ENCODE data around the gene RILPL2. TPM values are rescaled to one million over a fixed set of nuclear protein-coding genes. Genes with fewer than 3 reads are reported as not detected.
"Not testable (repeated sequence)": the region's sequence is repeated elsewhere in the genome, so short reads cannot be mapped to it uniquely, and the experiment has no call there.

Gene RILPL2, protein sequence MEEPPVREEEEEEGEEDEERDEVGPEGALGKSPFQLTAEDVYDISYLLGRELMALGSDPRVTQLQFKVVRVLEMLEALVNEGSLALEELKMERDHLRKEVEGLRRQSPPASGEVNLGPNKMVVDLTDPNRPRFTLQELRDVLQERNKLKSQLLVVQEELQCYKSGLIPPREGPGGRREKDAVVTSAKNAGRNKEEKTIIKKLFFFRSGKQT
- 3.4 TPM for polyA plus RNA-seq (2013, experiment 1 of 2; ENCODE audit: insufficient read length)
- 2.1 TPM for polyA plus RNA-seq (2013, experiment 2 of 2; ENCODE audit: insufficient read length)

DNA sequence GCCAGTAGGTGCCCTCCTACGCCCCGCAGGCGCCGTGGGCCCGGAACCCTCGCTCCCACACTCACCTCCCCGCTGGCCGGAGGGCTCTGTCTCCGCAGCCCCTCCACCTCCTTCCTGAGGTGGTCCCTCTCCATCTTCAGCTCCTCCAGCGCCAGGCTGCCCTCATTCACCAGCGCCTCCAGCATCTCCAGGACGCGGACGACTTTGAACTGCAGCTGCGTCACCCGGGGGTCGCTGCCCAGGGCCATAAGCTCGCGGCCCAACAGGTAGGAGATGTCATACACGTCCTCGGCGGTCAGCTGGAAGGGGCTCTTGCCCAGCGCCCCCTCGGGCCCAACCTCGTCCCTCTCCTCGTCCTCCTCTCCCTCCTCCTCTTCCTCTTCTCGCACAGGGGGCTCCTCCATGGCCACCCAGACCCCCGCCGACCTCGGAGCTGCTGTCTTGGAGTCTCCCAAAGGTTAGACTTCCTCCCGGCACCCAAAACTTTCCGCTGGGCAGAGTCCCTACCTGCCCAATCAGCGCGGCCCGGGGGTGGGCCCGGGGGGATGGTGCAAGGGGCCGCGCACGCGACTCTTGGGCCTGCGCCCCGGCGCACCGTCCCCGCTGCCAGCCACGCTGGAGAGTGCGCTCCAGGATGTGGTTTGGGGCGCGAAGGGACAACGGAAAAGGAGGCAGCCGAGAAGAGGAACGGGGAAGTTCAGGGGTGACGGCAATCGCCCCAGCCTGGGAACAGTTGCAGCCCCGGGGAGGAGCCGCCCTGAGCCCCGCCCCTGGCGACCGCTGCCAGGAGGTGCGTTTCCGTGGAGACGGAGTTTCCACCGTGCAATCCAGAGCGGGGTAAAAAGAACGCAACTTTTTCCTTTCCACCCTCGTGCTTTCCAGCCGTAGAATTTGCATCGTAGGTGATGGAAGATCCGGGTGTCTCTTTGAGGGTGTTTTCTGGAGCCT lies at the start of gene RILPL2:
RILPL2 (minus strand) TSS at position 668 of the 948 bp plus-strand sequence; CDS start at position 404, 264 bp downstream.
- DNase-seq: peak; percentile 79

DNA sequence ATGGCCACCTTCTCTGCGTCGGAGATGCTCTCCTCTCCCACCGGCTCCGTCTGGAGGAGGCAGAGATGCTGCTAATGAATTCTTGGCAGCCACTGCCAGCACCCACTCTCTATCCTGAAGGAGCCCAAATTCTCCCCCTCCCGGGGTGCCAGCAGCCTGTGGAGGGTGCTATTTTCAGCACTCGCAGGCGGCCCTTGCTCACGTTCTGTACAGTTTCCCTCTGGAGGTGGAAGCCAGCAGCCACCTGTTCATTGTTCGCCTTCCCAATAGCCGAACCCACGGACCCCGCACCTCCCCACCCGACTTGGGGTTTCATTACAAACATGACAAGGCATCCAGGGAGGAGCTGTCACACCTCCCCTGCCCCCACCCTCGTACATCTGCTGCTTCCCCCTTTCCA lies 49.3 kb upstream of the RILPL2 start:
- DNase-seq: no peak

DNA sequence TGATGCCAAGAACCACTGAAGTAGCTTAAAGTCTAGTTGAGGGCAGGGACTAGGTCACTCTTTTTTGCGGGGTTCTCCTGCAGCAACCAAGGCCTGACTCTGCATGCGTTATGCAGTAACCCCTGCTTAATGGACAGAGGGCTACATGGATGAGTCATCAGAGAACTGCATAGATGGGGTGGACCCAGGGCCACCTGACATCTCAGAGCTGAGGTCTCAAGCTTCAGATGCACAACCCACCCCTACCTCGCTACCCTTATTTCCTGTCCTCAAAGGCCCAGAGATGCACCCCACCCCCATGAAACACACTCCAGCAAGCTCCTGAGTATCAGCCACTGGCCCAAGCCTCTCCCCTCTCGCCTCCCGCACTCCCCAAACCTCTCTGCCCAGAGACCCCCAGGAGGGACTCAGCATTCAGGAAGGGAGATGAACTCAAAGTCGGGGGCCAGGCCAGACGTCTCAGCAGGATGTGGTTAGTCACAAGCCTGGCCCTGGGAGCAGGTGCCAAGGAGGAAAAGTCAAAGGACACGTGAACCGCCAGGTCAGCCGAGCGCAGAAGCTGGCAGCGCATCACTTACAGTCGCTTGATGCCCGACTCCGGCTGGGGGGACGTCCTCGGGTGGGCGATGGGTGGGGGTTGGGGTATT lies 47.2 kb upstream of the RILPL2 start:
- DNase-seq: no peak

DNA sequence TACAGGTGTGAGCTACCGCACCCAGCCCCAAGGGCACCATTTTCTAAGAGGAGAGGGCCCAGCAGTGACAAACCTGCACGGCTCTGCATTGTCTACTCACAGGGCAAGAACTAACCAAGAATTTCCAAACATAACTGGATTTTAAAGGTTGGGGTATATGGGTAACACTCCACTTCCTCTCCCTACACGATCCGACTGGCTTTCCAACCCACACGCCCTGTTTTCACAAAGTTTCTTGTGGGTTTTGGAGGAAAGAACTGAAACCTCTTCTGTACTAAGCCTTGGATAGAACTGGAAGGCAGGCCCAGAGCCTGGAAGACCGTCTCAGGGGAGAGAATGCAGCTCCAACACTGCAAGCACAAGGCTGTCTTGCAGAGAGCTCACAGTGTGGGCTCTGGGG lies 46.4 kb upstream of the RILPL2 start:
- DNase-seq: no peak

DNA sequence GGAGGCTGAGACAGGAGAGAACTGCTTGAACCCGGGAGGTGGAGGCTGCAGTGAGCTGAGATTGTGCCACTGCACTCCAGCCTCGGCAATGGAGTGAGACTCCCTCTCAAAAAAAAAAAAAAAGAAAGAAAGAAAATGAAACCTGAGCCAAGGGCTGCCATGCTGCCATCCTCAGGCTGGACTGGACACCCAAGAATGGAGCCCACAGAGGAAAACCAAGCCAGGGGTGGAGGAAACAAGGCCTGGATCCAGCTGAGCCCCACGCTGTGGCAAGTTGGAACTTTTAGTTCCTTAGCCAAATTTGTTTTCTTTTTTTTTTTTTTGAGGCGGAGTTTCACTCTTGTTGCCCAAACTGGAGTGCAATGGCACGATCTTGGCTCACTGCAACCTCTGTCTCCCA lies 44.8 kb upstream of the RILPL2 start:
- DNase-seq: not testable (repeated sequence)

DNA sequence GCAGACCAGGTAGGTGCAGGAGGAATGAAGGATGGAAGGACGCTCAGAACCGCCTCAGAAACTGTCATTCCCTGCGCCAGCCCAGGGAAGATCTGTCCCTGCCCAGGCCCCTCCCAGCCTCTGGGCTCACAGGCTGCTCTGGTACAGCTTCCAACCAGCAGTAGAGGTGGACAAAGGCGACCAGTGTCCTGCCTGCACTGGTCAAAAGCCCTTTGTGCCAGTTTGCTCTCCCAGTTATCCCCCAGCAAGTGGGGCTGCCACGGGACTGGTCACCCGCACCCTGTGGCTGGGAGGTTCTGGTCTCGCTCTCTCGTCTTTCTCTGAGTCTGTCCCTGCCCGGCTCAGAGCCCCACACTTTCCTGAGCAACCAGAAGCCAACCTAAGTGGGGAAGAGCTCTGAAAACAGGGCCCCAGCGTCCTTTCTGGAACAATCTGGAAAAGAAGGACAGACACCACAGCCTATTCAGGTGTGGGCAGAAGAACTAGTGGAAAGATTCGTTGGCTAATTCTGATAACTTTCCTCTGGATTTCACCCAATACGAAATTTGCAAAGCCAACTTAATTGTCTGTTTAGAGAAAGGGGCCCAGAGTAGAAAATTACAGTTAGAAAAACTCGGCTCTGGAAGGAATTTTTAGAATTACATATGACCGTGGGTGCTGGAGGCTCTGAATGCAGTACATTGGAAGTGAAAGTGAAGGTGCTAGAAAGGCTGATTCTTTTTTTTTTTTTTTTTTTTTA lies 43.1 kb upstream of the RILPL2 start:
- no peak for DNase-seq

DNA sequence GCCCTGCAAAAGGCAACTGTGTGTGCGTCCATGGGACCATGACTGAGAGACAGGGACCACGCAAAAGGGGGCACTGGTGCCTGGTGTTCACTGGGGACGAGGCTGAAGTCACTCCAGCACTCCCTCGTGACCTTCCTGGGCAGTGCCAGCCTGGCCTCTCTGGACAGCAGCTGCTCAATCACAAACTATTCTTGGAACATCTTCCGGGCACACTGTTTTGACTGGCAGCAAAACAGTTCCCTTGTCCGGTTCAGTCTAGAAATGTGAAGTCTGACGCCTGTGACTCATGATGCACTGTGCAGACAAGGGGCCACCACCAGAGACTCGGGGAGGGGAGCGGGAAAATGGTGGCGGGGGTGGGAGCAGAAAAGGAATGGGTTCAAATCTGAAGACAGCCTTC lies 42.3 kb upstream of the RILPL2 start:
- peak; percentile 63 for DNase-seq

DNA sequence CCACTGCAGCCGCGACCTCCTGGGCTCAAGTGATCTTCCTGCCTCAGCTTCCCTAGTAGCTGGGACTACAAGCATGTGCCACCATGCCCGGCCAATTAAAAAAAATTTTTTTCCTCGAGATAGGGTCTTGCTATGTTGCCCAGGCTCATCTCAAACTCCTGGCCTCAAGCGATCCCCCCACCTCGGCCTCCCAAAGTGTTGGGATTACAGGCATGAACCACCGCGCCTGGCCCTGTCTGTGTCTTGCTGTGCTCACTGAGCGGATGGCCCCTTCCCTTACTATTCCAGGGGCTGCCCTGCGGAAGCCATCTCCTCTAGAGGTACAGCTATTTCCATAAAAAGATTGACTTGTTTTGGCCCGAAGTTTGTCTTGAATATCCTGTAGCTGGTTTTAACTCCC lies 41.6 kb upstream of the RILPL2 start:
- DNase-seq: no peak

DNA sequence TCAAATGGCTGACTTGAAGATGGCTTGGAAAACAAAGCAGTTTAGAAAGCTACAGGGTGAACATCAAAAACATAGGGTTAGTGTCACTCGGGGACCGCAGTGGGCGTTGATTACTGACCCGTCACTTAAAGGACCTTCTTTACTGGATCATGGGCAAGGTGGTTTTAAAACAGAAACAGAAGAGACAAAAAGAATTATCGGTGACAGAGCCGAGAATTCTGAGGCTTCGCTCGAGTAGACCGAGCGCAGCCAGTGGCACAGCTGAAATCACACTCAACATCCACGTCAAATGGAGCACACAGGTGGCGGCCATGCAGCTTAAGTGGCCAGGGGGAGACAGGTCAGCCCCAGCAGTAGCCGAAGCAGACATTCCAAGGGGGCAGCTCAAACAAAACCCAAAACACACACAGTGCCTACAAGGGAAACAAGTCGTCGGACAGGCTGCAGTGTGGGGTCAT lies 38.8 kb upstream of the RILPL2 start:
- no peak for DNase-seq

DNA sequence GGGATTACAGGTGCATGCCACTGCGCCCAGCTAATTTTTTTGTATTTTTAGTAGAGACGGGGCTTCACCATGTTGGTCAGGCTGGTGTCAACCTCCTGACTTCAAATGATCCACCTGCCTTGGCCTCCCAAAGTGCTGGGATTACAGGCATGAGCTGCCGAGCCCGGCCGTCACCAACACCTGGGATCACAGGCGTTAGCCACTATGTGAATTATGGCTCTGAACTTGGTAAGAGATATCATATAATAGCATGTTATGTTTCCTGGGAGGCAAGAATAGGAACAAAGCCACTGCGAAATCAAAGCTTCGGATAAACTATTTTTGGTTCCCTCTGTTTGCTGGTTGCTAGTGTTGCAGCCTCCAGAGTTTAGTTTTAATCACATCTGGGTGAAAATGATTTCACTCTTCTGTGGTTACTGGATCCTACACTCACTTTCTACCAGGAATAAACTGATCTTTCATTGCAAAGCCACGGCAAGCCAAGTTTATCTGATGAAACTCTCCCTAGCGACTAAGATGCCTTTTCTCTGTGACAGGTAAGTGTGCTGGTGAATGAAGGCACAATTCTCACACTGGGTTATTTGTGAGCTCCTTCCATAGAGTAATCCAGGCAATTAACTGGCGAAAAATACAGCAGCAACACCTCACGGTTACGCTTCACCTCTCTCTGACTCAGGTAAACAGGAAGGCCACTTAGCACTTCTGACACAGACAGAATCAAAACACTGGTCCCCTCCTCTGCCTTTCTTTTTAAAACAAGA lies 38.2 kb upstream of the RILPL2 start:
- DNase-seq: no peak

DNA sequence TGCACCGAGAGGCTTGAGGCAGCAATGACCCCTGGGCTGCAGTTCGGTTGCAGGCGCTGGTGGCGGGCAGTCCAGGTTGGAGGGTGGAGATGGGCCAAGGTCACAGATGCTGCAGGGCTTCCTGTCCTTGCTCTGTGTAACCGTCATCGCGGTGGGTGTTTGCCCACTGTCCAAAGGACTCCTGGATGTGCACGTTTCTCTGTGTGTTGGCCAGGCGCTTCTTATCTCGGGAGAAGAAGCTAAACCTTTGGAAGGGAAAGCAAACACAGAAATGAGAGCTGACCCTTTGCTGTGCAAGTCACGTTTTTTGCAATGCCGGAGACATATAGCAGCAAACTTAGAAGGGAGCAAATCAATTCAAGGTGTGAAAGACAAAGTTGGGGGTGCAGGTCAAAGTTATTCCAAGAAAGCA lies 36.0 kb upstream of the RILPL2 start:
- no peak for DNase-seq

DNA sequence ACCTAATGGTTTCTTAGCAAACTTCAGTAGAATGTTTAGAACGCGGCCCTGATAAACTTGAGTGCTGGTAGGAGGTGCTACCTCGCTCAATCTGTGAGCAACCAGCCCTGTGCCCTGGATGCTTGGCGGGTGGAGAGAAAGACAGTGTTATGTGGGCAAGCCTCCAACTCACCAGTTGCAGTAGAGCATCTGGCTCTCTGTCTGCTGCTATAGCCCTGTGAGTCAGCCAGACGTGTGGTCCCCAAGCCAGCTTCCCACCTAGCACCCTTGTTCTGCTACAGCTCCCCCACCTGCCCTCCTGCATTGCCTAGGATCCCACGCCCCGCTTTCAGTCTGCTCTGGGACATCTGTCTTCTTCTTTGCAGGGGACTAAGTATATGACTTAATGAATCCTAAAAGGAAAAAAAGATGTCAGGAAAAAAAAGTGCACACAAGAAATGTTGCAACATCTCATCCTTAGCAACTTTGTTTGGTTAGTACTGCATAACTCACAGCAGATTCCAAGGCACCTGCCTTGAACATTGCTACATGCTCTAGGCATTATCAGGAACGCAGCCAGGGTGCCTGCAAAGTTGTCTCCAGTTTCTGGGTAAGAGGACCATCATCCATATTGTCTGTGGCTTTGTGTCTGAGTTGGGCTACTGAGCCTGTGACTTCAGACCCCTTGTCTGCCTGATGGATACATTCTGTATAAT lies 35.0 kb upstream of the RILPL2 start:
- no peak for DNase-seq

DNA sequence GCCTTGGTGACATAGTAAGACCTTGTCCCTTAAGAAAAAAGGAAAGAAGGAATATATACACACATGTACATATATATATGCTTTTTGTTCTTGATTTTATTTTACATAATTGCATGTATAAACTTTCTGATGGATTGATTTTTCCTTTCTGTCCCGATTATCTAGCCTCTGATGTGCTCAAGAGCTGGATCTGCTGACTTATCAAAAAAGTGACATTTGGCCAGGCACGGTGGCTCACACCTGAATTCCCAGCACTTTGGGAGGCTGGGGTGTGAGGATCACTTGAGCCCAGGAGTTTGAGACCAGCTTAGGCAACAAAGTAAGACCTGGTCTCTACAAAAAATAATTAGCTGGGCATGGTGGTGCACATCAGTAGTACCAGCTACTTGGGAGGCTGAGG lies 33.5 kb upstream of the RILPL2 start:
- DNase-seq: no peak

DNA sequence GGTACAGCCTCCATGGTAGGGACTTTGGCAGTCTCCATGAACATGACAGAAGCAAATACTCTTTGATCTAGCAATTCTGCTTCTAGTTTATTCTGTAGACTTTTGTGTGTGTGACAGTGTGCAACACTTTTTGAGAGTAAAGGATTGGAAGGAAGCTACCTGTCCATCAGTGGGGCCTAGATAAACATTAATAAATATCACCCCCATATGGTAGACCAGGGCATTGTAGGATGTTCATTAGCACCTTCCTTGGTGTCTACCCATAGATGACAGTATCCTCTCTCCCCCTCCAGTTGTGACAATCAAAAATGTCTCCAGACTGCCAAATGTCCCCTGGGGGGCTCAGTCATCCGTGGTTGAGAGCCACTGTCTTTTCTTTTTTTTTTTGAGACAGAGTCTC lies 32.3 kb upstream of the RILPL2 start:
- no peak for DNase-seq

DNA sequence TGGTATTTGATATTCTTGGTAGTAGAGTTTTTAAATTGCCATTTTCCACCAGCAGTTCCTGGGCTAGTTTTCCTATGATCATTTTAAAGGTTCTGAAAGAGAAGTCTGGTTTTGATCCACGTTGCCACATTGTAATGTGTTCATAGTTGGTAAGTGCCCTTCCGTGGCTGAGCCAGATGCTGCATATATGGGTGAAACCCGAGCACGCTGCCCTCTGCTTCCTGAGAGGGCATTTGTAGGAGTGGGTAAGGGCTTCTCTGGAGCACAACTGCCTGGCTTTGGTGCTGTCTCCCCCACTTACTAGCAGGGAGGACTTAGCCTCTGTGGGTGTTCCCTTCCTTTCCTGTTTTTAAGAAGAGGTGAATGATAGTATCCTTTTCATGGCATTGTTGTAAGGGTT lies 28.6 kb upstream of the RILPL2 start:
- no peak for DNase-seq

DNA sequence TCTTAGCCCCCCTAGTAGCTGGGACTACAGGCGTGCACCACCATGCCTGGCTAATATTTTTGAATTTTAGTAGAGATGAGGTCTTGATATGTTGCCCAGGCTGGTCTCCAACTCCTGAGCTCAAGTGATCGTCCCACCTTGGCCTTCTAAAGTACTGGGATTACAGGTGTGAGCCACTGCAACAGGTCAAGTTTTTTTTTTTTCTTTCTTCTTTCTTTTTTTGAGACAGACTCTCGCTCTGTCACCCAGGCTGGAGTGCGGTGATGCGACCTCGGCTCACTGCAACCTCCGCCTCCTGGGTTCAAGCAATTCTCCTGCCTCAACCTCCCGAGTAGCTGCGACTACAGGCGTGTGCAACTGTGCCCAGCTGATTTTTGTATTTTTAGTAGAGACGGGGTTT lies 26.7 kb upstream of the RILPL2 start:
- DNase-seq: not testable (repeated sequence)

DNA sequence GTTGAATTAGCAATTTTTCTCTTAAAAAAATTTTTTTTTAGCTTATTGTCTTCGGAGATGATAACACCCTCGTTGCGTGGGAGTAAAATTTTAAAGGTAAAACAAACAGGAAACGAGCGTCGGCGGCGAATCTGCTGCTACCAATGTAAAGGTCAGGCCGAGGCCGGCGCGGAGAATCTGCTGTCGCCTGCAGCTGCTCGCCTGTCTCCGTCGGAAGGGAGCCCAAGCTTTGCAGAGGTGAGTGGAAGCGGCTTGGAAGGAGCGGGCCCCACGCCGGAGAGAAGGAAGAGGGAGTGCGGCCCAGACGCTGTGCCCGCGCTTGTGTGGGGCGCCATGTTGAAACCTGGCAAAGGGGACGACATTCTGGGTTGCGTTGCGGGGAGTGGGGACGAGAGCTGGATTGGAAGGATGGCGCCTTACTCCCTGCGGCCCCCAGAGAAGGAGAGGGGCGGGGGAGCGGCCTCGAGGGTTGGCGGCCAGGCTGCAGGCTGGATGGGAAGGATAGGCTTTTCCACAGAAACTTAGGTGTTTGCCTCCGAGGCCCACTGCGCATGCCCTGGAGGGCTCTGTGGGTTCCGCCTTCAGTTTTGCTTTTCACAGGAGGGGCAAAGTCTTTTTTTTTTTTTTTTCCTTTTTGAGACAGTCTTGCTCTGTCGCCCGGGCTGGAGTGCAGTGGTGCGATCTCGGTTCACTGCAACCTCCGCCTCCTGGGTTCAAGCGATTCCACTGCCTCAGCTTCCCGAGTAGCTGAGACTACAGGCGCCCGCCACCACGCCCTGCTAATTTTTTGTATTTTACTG lies 21.7 kb upstream of the RILPL2 start, which contains the start of gene SNRNP35:
SNRNP35 (plus strand) TSS at position 160 of the 800 bp plus-strand sequence. CDS start 7,402 bp downstream, outside the sequence.
- peak; percentile 88 for DNase-seq

DNA sequence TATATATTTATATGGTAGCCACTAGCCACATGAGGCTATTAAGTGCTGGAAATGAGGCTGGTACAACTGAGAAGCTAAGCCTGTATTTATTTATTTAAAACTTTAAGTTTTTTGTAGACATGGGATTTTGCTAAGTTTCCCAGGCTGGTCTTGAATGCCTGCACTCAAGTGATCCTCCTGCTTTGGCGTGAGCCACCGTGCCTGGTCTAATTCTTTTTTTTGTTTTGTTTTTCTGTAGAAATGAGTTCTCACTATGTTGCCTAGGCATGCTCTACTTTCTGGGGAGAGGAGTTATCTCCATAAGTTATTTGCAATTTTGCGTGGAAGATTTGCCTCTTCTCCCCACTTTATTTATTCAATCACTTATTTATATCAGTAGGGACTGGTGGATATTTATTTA lies 16.7 kb upstream of the RILPL2 start:
- DNase-seq: no peak

DNA sequence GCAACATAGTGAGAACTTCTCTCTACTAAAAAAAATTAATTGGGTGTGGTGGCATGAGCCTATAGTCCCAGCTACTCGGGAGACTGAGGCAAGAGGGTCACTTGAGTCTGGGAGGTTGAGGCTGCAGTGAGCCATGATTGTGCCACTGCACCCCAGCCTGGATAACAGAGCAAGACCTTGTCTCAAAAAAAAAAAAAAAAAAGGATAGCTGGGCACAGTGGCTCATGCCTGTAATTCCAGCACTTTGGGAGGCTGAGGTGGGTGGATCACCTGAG lies 15.7 kb upstream of the RILPL2 start:
- not testable (repeated sequence) for DNase-seq

DNA sequence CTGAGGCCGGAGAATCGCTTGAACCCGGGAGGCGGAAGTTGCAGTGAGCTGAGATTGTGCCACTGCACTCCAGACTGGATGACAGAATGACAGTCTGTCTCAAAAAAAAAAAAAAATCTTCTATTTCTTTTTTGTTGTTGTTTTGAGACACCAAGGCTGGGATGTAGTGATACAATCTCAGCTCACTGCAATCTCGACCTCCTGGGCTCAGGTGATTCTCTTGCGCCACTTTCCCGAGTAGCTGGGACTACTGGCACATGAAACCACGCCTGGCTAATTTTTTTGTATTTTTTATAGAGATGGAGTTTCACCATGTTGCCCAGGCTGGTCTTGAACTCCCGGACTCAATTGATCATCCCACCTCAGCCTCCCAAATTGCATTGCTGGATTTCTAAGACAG lies 14.2 kb upstream of the RILPL2 start:
- no peak for DNase-seq

All from fibroblast of skin of back (primary cell).